Measurements from ENCODE around the gene DAGLA.
"Not testable (repeated sequence)": the region's sequence is repeated elsewhere in the genome, so short reads cannot be mapped to it uniquely, and the experiment has no call there.

DAGLA gene, protein sequence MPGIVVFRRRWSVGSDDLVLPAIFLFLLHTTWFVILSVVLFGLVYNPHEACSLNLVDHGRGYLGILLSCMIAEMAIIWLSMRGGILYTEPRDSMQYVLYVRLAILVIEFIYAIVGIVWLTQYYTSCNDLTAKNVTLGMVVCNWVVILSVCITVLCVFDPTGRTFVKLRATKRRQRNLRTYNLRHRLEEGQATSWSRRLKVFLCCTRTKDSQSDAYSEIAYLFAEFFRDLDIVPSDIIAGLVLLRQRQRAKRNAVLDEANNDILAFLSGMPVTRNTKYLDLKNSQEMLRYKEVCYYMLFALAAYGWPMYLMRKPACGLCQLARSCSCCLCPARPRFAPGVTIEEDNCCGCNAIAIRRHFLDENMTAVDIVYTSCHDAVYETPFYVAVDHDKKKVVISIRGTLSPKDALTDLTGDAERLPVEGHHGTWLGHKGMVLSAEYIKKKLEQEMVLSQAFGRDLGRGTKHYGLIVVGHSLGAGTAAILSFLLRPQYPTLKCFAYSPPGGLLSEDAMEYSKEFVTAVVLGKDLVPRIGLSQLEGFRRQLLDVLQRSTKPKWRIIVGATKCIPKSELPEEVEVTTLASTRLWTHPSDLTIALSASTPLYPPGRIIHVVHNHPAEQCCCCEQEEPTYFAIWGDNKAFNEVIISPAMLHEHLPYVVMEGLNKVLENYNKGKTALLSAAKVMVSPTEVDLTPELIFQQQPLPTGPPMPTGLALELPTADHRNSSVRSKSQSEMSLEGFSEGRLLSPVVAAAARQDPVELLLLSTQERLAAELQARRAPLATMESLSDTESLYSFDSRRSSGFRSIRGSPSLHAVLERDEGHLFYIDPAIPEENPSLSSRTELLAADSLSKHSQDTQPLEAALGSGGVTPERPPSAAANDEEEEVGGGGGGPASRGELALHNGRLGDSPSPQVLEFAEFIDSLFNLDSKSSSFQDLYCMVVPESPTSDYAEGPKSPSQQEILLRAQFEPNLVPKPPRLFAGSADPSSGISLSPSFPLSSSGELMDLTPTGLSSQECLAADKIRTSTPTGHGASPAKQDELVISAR

DNA sequence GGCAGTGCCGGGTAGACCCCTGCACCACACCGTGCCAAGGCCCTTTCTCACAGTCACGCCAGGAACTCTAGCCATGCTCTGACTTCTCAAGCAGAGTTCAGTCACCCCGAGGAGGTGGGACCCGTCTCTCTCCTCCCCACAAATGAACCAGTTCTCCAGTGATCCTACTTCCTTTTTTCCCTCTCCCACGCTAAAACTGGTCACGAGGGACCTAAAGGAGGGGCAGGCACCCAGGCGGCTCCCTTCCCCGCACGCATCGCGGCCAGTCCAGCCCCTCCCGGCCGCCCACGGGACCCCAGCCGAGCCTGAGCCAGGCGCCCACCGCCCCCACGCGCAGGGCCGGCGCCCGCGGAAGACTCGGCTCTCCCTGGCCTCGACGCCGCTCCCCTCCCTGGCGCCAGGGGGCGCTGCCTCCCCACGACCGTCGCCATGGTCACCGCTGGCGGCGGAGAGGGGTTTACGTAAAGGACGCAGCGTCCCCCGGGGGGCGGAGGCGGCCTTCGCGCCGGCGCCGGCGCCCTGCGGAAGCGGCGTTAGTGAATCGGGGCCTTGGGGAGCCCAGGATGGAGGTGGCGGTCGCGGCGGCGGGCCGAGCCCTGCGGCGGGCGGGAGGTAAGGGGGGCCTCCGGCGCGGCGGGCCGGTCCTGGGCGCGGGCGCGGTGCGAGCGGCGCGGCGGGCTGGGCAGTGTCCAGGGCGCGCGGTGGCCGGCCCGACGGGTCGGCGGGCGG is at the start of gene DAGLA:
TSS of gene DAGLA (plus strand) at position 499 of the 729 bp plus-strand sequence. CDS start 39,765 bp downstream, outside the sequence.
- DNase-seq, result peak; percentile 86 to 88

DNA sequence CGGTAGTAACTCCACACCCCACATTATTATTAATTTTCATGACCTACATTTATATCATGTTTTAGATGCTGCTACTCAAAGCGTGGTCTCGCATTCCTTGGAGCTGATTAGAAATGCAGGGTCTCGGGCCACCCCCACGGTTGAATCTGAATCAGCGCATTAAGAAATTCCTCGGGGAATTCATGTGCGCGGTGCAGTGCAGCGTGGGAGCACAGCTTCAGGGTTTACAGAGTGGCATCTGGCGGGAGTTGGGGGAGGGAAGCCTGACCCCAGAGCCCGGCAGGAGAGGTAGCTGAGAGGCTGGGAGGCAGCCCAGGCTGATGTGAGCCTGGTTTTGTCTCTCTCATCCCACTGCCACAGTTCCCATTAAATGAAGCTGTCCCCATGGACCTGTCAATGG is 48.1 kb upstream of the DAGLA start:
- no peak for DNase-seq

DNA sequence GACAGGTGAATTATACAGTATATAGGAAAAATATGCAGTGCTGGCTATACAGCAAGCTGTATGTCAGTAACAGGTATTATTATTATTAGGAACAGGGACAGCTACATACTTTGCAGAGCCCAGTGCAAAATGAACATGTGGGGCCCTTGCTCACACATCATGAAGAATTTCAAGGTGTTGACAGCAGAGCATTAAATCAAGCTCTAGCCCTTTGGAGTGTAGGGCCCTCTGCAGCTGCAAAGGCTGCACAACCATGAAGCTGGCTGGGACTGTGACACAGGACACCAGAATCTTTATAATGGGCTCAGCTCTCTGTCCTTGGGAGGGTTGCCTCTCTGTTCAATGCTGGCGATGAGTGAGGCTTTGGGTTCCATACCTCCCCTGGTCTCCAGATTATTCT is 44.9 kb upstream of the DAGLA start:
- DNase-seq, result no peak

DNA sequence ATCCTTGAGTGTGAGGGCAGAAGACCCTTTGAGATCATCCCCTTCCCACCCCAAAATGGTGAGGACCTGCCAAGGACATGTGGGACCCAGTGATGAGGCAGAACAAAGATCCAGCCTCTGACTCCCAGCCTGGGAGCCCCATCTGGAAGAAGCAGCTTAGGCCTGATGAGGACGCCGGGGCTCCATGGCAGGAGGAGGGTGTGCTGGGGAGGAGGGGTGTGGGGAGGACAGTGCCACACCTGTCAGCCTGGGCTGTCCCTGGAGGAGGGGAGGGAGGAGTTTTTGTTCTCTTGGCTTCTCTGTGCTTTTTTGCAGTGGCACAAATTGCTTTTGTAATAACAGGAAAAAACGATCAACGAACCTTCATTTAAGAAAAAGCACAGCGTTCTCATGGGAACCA is 44.4 kb upstream of the DAGLA start:
- DNase-seq, result no peak

DNA sequence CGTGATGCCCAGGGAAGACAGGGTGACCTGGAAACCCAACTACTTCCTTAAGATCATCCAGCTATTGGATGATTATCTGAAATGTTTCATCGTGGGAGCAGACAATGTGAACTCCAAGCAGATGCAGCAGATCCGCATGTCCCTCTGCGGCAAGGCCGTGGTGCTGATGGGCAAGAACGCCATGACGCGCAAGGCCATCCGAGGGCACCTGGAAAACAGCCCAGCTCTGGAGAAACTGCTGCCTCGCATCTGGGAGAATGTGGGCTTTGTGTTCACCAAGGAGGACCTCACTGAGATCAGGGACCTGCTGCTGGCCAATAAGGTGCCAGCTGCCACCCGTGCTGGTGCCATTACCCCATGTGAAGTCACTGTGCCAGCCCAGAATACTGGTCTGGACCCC is 43.5 kb upstream of the DAGLA start:
- DNase-seq, result no peak

DNA sequence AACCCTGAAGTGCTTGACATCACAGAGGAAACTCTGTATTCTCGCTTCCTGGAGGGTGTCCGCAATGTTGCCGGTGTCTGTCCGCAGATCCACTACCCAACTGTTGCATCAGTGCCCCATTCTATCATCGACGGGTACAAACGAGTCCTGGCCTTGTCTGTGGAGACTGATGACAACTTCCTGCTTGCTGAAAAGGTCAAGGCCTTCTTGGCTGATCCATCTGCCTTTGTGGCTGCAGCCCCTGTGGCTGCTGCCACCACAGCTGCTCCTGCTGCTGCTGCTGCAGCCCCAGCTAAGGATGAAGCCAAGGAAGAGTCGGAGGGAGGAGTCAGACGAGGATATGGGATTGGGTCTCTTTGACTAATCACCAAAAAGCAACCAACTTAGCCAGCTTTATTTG is 42.9 kb upstream of the DAGLA start:
- no peak for DNase-seq

DNA sequence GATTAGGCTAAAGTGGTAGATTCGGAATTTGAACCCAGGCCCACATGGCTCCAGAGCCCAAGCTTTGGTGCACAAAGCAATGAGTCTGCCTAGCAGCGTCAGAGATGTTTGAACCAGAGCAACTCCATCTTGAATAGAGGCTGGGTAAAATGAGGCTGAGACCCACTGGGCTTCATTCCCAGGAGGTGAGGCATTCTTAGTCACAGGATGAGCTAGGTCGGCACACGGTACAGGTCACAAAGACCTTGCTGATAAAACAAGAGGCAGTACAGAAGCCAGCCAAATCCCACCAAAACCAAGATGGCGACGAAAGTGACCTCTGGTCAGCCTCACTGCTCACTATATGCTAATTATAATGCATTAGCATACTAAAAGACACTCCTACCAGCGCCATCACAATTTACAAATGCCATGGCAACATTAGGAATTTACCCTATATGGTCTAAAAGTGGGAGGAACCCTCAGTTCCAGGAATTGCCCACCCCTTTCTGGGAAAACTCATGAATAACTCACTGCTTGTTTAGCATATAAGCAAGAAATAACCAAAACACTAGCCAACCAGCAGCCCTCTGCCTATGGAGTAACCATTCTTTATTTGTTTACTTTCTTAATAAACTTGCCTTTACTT is 40.3 kb upstream of the DAGLA start:
- DNase-seq, result no peak

DNA sequence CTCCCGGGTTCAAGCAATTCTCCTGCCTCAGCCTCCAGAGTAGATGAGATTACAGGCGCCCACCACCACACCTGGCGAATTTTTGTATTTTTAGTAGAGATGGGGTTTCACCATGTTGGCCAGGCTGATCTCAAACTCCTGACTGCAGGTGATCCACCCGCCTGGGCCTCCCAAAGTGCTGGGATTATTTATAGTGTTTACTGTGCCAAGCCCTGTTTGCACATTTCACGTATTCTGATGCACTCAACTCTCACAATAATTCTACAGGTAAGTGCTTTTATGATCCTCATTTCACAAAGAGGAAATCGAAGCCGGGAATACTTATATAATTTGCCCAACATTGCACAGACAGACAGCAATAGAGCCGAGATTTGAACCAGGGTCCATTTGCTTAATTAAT is 38.0 kb upstream of the DAGLA start:
- DNase-seq, result no peak

DNA sequence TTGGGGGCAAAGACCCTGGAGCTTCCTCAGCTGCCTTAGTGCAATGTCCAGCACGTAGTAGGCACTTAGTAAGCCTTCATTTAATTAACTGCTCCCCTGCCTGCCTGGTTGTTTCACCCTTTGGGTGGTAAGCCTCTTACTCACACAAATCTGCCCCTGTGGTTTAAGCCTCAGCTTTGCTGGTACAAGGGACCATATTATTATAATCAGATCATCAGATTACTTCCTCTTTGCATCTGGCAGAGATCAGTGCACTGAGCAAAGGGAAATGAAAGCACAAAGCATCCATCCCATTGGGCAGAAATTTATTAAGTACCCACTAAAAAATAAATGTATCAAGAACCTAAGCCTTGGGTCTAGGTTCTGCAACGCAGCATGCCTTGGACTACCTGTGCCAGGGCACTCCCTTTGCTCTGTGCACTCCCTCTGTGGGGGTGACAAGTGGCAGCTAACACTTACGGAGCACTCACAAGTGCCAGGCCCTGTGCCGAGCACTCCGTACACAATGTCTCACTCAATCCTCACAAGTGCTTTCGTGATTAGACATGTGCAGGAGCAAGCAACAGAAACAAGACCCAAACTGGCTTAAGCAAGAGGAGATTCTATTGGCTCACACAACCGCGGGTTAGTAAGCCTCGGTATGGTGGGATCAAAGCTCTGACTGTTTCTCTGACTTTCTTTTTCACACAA is 34.9 kb upstream of the DAGLA start:
- no peak for DNase-seq

DNA sequence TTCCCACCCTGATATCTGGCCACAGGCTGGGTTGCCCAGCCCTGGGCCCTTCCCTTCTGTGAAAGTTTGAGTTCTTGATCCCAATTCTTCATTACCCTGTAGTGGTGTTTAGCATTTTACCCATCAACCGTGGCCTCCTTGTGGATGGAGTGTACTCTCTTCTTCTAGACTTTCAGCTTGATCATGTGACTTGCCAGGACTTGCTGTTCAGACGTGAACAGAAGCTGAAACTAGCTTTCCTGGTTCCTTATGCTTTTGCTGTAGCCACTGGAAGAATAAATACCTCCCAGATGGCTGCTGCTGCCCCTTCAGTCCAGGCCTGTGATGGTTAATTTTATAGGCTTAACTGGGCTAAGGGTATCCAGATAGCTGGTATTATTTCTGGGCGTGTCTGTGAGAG is 32.7 kb upstream of the DAGLA start:
- no peak for DNase-seq

DNA sequence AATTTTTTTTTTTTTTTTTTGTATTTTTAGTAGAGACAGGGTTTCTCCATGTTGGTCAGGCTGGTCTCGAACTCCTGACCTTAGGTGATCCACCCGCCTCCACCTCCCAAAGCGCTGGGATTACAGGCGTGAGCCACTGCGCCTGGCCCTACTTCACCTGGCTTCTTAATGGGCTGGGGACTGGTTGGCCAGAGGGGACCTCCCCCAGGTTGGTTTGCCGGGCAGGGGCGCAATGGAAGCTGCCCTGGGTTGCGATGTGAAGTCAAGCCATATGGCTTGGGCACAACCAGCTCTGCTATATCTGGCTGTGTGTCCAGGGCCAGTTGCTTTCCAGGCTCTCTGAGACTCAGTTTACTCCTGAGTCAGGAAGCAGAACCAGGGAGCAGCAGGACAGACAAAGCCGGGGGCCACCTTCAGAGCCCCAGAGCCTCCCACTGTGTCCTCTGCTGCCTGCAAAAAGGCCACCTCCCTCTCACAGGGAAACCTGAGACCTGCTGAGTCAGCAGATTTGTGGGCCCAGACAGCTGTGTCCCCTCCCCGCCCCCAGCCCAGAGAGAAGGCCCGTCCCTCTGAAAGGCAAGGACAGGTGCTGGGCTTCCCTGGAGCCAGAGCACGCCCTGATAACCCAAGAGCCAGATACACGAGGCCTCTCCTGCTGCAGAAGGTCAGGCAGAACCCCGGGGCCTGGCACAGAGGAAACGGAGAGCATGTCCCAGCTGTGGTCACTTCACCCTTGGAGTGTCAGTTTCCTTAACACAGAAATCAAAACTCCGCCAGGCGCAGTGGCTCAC is 29.2 kb upstream of the DAGLA start:
- DNase-seq, result no peak

DNA sequence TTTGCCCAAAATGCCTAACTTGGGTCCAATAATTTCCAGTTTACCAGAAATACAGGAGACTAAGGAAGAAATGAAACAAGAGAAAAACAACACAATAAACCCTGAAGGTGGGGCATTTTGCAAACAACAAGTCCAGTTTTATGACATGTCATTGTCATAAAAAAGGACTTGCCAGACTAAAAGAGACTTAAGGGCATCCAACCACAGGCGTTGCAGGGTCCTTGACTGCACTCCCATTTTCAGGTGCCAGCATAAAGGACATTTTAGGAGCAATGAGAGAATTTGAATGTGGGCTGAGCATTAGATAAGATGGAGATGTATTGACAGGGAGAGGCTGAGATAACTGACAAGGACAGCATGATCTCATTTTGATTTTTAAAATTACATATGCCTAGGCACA is 28.1 kb upstream of the DAGLA start:
- no peak for DNase-seq

DNA sequence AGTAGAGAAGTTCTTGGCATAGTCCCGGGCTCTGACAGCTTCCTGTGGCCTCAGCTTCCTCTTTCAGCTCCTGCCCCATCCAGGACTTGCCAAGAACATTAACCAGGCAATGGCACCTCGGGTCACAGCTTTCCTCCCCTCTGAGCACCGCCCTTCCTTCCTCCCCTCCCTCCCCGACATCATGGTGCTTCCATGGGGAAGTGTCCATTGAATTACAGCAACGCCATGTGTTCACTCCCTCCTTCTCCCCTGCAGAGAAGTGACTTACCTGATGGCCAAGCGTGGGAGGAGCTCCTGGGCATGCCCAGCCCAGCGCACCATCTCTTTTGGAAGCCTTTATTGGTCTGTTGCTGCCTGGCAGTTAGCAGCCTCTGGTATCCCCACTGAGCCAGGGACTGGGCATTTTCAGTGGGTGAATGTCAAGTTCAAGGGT is 25.8 kb upstream of the DAGLA start:
- no peak for DNase-seq

DNA sequence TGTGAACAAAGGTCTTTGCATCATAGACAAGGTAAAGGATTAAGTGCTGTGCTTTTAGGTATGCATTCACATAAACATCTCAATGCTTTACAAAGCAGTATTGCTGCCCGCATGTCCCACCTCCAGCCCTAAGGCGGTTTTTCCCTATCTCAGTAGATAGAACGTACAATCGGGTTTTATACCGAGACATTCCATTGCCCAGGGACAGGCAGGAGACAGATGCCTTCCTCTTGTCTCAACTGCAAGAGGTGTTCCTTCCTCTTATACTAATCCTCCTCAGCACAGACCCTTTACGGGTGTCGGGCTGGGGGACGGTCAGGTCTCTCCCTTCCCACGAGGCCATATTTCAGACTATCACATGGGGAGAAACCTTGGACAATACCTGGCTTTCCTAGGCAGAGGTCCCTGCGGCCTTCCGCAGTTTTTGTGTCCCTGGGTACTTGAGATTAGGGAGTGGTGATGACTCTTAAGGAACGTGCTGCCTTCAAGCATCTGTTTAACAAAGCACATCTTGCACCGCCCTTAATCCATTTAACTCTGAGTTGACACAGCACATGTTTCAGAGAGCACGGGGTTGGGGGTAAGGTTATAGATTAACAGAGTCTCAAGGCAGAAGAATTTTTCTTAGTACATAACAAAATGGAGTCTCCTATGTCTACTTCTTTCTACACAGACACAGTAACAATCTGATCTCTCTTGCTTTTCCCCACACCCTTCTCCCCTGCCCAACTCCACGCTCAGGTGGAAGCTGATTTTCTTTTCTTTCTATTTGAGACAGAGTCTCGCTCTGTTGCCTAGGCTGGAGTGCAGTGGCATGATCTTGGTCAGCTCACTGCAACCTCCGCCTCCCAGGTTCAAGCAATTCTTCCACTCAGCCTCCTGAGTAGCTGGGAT is 24.7 kb upstream of the DAGLA start:
- DNase-seq, result not testable (repeated sequence)

DNA sequence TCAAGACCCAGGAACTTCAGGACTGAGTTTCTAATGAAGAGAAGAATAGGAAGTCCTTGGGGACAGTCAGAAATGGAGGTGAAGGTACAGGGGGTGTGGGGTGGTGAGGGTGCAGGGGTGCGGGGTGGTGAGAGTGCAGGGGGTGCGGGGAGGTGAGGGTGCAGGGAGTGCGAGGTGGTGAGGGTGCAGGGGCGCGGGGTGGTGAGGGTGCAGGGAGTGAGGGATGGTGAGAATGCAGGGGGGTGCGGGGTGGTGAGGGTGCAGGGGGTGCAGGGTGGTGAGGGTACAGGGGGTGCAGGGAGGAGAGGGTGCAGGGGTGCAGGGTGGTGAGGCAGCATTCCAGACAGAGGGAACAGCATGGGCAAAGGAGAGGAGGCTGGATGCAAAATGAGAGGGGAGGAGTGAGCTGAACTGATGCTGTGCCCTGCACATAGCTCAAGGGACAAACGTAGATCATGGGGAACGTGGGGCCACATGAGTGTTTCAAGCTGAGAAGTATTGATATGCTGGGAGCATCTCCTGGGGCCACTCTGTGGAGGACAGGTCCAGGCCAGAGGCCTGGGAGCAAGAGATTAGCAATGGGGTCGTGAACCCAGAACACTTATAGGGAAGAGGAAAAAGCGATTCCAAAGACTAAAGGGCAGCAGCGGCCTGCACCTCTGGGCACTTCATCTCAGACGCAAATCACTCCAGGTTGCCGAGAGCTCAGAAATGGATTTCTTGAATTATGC is 23.7 kb upstream of the DAGLA start:
- DNase-seq, result no peak

DNA sequence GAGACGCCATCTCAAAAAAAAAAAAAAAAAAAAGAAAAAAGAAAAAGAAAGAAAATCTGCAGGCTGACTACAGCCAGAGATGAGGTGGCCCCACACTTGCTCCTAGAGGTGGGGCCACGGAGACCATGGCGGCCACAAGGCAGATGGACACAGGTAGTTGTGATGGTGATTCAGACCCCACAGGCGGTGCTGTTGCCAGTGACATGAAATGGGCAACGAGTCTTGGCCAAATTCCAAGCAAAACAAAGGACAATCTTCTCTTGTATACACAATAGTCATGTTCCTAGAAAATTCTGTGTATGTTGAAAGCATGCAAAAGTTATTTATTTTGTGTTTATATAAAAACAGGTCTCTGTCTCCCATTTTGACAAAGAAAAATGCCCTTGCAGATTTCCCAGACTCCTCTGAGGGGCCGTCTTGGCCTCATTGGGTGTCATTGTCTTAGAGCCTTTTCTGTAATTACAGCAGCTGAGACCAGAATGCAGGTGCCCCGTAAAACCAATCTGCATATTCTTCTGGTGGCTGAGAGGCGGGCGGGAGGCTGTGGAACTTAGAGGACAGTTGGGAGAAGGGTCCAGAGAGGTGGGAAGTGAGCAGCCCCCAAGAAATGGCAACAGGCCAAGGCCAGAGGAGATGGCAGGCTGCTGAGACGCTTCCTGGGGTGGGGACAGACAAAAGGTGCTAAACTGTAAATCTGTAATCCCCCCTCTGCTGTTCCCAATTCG is 22.5 kb upstream of the DAGLA start:
- DNase-seq, result no peak

DNA sequence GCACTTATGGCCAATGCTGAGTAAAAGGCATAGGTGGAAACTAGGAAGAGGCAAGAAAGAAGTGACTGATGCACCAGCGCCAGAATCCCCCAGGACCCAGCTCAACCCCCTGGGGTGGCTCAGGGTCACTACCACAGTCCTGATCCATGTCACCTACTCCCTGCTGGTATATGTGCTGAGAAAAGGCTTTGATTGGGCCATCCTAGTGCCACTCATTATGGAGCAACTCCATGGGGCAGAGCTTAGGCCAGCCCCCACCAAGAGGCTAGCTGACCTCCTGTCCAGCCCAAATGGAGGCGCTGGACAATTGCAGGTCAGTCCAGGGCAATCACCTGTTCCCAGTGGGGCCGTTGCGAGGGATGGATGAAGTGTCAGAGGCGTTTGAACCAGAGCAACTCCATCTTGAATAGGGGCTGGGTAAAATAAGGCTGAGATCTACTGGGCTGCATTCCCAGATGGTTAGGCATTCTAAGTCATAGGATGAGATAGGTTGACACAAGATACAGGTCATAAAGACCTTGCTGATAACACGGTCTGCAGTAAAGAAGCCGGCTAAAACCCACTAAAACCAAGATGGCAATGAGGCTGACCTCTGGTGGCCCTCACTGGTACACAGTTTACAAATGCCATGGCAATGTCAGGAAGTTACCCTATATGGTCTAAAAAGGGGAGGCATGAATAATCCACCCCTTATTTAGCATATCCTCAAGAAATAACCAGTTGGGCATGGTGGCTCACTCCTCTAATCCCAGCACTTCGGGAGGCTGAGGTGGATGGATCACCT is 20.6 kb upstream of the DAGLA start:
- DNase-seq, result no peak

DNA sequence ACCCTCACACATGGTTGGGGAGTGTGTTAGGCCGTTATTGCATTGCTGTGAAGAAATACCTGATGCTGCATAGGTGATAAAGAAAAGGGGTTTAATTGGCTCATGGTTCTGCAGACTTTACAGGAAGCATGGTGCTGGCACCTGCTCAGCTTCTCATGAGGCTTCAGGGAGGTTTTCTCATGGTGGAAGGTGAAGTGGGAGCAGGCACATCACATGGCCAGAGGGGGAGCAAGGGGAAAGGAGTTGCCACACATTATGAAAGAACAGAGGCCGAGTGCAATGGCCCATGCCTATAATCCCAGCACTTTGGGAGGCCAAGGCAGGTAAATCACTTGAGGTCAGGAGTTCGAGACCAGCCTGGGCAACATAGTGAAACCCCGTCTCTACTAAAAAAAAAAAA is 19.2 kb upstream of the DAGLA start:
- DNase-seq, result not testable (repeated sequence)
